ENCODE measurements around the gene NFATC2. TPM values are rescaled to one million over a fixed set of nuclear protein-coding genes. Genes with fewer than 3 reads are reported as not detected.

Gene NFATC2
- total RNA-seq, 2 donors from 2014 or later, result 11.9 to 24.5 TPM

GRCh38 chr20:51388756-51389542, 153.6 kb downstream of the NFATC2 start:
- DNase-seq (ENCODE audit: low spot score) (no peak), ATAC-seq (ENCODE audit: insufficient number of reproducible peaks, low FRiP score, low read depth) (no peak)
- no peak for TF ChIP-seq CTCF (IDR thresholded peaks at IDR 0.05)
- Histone ChIP-seq H3K9me3 (no peaks in the 10 kb centered on the region), H3K27me3 (replicated peaks; ENCODE audit: insufficient read depth) (no peaks in the 10 kb centered on the region), H3K4me3 (no peak overlapping the region), H3K36me3 (no peaks in the 10 kb centered on the region), H3K27ac (no peak overlapping the region), H3K4me1 (ENCODE audit: control insufficient read depth in 1 of 2, low read depth in 2 of 2) (peaks cover 10 to 11% of the 10 kb centered on the region in 2 donors)

DNA sequence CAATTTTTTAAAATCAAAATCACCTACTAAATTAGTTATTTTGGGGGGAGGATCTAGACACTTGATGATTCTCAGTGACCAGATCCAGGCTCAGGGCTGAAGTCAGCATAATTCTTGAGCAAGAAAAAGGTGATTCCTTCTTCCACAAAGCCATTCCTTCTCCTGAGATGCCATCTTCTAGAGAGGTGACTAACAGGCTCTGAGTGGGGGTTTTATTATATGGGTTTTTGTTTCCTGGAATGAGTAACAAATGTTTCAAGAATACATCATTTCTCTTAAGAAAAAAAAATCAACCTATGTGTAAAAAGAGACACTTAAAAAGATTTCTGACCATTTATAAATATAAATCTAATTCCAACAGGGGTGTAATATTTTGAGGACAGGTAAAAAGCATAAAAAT, 154.3 kb downstream of the NFATC2 start:
- DNase-seq (ENCODE audit: low spot score) (no peak), ATAC-seq (ENCODE audit: insufficient number of reproducible peaks, low FRiP score, low read depth) (no peak)
- Histone ChIP-seq H3K36me3 (no peaks in the 10 kb centered on the region), H3K4me3 (no peak overlapping the region), H3K9me3 (no peaks in the 10 kb centered on the region), H3K4me1 (ENCODE audit: control insufficient read depth in 1 of 2, low read depth in 2 of 2) (peaks cover 3 to 4% of the 10 kb centered on the region in 2 donors), H3K27ac (no peak overlapping the region), H3K27me3 (replicated peaks; ENCODE audit: insufficient read depth) (no peaks in the 10 kb centered on the region)
- TF ChIP-seq CTCF (IDR thresholded peaks at IDR 0.05), result no peak

- Histone ChIP-seq H3K9me3 (no peaks in the 10 kb centered on the region), H3K27ac (no peak overlapping the region), H3K27me3 (replicated peaks; ENCODE audit: insufficient read depth) (no peaks in the 10 kb centered on the region), H3K36me3 (no peaks in the 10 kb centered on the region), H3K4me1 (ENCODE audit: control insufficient read depth in 1 of 2, low read depth in 2 of 2) (no peaks in the 10 kb centered on the region), H3K4me3 (no peak overlapping the region)
- ATAC-seq (ENCODE audit: insufficient number of reproducible peaks, low FRiP score, low read depth) (no peak), DNase-seq (ENCODE audit: low spot score) (no peak)
- no peak for TF ChIP-seq CTCF (IDR thresholded peaks at IDR 0.05)
These were observed 155.2 kb downstream of the NFATC2 start for GRCh38 chr20:51387125-51387875.

DNA sequence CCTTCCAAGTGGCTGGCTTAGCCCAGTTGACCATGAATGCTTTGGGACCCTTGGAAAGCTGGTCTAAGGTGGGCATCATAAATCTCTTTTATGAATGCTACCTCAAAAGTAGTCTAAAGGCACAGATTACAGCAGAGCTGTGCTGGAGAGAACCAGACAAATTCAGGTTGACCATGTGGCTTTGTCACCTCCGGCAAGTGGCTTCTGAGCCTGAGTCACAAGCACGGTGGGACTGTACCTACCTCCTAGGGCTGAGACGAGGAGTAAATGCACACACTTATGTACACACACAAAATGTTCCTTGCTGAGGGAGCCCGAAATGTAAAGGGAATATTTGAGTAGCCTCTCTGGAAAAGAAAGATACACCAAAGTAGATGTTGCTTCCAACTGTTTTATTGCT, 155.9 kb downstream of the NFATC2 start:
- H3K4me1 ChIP-seq (ENCODE audit: control insufficient read depth in 1 of 2, low read depth in 2 of 2), result no peaks in the 10 kb centered on the region
- no peak for TF ChIP-seq CTCF (IDR thresholded peaks at IDR 0.05)
- no peak overlapping the region for H3K27ac ChIP-seq
- H3K4me3 ChIP-seq, result no peak overlapping the region
- ATAC-seq (ENCODE audit: insufficient number of reproducible peaks, low FRiP score, low read depth) (no peak), DNase-seq (ENCODE audit: low spot score) (no peak)
- H3K36me3 ChIP-seq, result no peaks in the 10 kb centered on the region
- no peaks in the 10 kb centered on the region for H3K27me3 ChIP-seq (replicated peaks; ENCODE audit: insufficient read depth)
- no peaks in the 10 kb centered on the region for H3K9me3 ChIP-seq
